ENCODE data around the gene GDPD5.

The GDPD5 gene

DNA sequence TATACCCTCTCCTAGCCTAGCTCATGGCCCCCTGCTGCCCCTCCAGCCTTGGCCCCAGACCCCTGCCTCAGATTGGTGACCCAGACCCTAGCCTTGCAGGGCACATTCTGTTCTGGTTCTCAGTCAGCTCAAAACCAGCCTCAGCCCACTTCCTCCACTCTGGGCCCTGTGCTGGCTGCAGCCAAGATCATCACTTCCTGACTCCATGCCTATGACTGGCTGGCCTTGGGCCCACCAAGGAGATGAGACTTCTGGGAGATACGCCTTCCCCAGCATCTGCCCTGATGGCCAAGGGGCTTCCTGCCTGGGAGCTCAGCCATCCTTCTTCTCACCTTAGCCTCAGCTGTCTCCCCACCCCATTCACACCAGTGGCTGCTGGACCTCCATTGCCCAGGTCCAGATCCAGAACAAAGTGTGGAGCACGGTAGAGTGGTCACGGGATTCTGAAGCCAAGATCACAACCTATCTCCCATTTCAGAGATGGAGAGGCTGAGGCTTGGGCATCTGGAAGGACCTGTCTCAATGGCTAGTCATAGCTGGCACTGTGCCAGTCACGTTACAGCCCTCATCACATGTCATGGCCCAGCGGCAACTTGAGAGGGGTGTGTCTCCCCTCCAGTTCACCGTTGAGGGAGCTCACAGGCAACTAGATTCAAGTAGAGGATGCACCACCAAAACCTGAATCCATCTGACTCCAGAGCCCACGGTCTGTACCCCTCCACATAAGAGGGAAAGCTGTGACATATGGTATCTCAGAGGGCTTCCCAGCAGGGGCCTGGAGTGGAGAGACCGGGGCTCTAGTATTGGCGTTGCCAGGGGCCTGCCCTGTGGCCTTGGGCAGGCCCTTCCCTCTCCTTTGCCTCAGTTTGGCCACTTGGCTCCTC, 49.7 kb downstream of the GDPD5 start:
- no peak for TF ChIP-seq EZH2phosphoT487 (IDR thresholded peaks at IDR 0.05; ENCODE audit: borderline replicate concordance, low read length)
- TF ChIP-seq, protein P1, sequence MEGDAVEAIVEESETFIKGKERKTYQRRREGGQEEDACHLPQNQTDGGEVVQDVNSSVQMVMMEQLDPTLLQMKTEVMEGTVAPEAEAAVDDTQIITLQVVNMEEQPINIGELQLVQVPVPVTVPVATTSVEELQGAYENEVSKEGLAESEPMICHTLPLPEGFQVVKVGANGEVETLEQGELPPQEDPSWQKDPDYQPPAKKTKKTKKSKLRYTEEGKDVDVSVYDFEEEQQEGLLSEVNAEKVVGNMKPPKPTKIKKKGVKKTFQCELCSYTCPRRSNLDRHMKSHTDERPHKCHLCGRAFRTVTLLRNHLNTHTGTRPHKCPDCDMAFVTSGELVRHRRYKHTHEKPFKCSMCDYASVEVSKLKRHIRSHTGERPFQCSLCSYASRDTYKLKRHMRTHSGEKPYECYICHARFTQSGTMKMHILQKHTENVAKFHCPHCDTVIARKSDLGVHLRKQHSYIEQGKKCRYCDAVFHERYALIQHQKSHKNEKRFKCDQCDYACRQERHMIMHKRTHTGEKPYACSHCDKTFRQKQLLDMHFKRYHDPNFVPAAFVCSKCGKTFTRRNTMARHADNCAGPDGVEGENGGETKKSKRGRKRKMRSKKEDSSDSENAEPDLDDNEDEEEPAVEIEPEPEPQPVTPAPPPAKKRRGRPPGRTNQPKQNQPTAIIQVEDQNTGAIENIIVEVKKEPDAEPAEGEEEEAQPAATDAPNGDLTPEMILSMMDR (IDR thresholded peaks at IDR 0.05; ENCODE audit: low read depth, low read length, poor library complexity, severe bottlenecking), result no peak
- Histone ChIP-seq H3K4me1 (ENCODE audit: control insufficient read depth, low read length) (peaks cover 34% of the 10 kb centered on the region), H3K9me3 (ENCODE audit: control insufficient read depth, insufficient read depth, low read length) (no peaks in the 10 kb centered on the region), H4K20me1 (ENCODE audit: control insufficient read depth, insufficient read depth, low read depth, low read length) (no peaks in the 10 kb centered on the region), H3K27ac (ENCODE audit: low read depth, low read length) (no peak overlapping the region), H3K4me3 (ENCODE audit: low read length) (no peak overlapping the region), H3F3A (ENCODE audit: control insufficient read depth, insufficient read depth) (no peaks in the 10 kb centered on the region), H3K27me3 (ENCODE audit: control insufficient read depth, low read length) (peaks cover under 1% of the 10 kb centered on the region; the same call in 1 of the 2 replicates), H3K4me2 (ENCODE audit: low read length) (peak overlapping the region; percentile 59), H3K36me3 (ENCODE audit: control insufficient read depth, low read length) (no peaks in the 10 kb centered on the region), H3K79me2 (ENCODE audit: control insufficient read depth, low read length) (no peaks in the 10 kb centered on the region), H3K9me2 (replicated peaks; ENCODE audit: control insufficient read depth, low read length) (no peaks in the 10 kb centered on the region)

DNA sequence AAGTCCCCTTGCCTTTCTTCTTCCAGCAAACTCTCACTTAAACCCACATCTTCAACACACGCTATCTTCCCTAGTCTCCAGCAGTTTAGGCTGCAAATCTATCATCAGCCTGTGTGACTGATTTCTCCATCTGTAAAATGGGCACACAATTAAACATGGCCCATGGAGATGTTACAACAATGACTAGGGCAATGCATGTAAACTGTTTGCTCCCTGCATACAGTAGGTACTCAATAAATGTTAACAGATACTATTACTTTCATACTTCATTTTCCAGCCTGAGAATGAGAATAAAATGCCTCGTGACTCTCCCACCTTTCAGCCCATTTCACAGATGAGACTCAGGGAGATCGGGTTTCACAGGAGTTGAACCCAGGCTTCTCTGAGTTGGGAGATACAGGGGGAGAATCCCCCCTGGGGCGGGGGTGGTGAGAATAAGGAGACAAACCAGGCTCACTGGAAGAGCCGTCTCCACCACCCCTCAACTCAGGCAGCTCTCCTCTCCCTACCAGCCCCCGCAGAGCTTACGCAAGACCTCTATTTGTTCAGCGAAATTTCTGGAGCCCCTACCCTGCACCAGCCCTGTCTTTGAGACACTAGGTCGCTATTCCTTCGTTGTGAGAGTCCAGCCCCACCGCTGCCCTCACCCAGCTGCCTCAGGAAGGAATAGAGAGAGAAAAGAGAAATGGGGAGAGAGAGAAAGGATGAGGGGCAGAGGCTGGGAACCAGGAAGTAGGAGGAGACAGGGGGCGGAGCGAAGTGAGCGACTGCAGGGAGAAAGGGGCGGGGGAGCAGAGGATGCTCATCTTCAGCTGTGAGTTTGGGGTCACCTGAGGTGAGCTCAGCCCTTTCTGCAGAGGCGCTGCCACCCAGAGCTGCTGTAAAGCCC, 50.6 kb downstream of the GDPD5 start:
- Histone ChIP-seq H3K4me3 (ENCODE audit: low read length) (0 out of 2 replicates have a peak overlapping the region, but pooled peaks have one; percentile 27), H3K36me3 (ENCODE audit: control insufficient read depth, low read length) (no peaks in the 10 kb centered on the region), H3K4me2 (ENCODE audit: low read length) (peak overlapping the region; percentile 59), H3K9me3 (ENCODE audit: control insufficient read depth, insufficient read depth, low read length) (no peaks in the 10 kb centered on the region), H3K79me2 (ENCODE audit: control insufficient read depth, low read length) (no peaks in the 10 kb centered on the region), H3F3A (ENCODE audit: control insufficient read depth, insufficient read depth) (no peaks in the 10 kb centered on the region), H3K27ac (ENCODE audit: low read depth, low read length) (no peak overlapping the region), H3K9me2 (replicated peaks; ENCODE audit: control insufficient read depth, low read length) (no peaks in the 10 kb centered on the region), H3K27me3 (ENCODE audit: control insufficient read depth, low read length) (peaks cover 4% of the 10 kb centered on the region; the same call in 1 of the 2 replicates), H4K20me1 (ENCODE audit: control insufficient read depth, insufficient read depth, low read depth, low read length) (no peaks in the 10 kb centered on the region), H3K4me1 (ENCODE audit: control insufficient read depth, low read length) (peaks cover 26% of the 10 kb centered on the region)
- TF ChIP-seq, protein P1 (IDR thresholded peaks at IDR 0.05; ENCODE audit: low read depth, low read length, poor library complexity, severe bottlenecking), result no peak

DNA sequence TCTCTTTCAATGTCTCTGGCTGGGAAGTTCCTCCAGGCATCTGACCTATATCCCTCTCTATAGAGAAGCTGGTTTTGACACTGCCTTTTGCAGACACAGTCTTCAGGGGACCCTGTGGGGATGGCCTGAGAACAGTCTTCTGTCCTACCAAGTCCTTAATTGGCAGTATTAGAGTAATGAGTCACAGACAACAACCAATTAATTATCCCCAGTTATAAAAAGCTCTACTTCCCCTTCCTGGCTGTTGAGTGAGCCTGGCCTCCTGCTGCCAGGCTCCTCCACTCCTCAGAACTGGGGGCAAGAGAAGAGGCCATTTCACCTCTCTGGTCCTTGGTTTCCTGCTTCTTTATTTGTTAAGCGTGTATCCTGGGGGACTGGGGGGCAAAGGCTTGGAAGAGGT, 51.5 kb downstream of the GDPD5 start:
- TF ChIP-seq, protein P1 (IDR thresholded peaks at IDR 0.05; ENCODE audit: low read depth, low read length, poor library complexity, severe bottlenecking), result no peak
- TF ChIP-seq EZH2phosphoT487 (IDR thresholded peaks at IDR 0.05; ENCODE audit: borderline replicate concordance, low read length), result no peak
- H3K27ac ChIP-seq (ENCODE audit: low read depth, low read length), result no peak overlapping the region
- H3F3A ChIP-seq (ENCODE audit: control insufficient read depth, insufficient read depth), result no peaks in the 10 kb centered on the region
- H3K27me3 ChIP-seq (ENCODE audit: control insufficient read depth, low read length), result peaks cover 8% of the 10 kb centered on the region; the same call in 1 of the 2 replicates
- no peaks in the 10 kb centered on the region for H3K9me2 ChIP-seq (replicated peaks; ENCODE audit: control insufficient read depth, low read length)
- peak overlapping the region; percentile 59 for H3K4me2 ChIP-seq (ENCODE audit: low read length)
- no peaks in the 10 kb centered on the region for H3K9me3 ChIP-seq (ENCODE audit: control insufficient read depth, insufficient read depth, low read length)
- no peaks in the 10 kb centered on the region for H3K36me3 ChIP-seq (ENCODE audit: control insufficient read depth, low read length)
- no peaks in the 10 kb centered on the region for H3K79me2 ChIP-seq (ENCODE audit: control insufficient read depth, low read length)
- no peak overlapping the region for H3K4me3 ChIP-seq (ENCODE audit: low read length)
- peaks cover 26% of the 10 kb centered on the region for H3K4me1 ChIP-seq (ENCODE audit: control insufficient read depth, low read length)
- no peaks in the 10 kb centered on the region for H4K20me1 ChIP-seq (ENCODE audit: control insufficient read depth, insufficient read depth, low read depth, low read length)

All from DOHH2 (cell line).